K562 (cell line): ENCODE measurements around the gene SNRPA. TPM values are rescaled to one million over a fixed set of nuclear protein-coding genes. Genes with fewer than 3 reads are reported as not detected.
A peak's percentile ranks its signal among the peaks of the same experiment; 100 is the strongest.

ENCODE experiments used
- ATAC-seq: fragments of 200-7000 bp; cut with Tn5 transposase; 3 replicates; pipeline ENCODE4 v1.9.1; 2020; ENCODE audit warnings: moderate library complexity
- BruUV-seq: library from RNA; stranded (reverse); fragments of 400-500 nt; replicated peaks from 2 replicates; lab custom pipeline; 2021; lab: Mats Ljungman, UMichigan
- CTCF ChIA-PET: fragments of 300-600 bp; formaldehyde crosslinking; extraction: SDS; loops from one replicate; lab custom pipeline; 2021; ENCODE audit warnings: low intra/inter-chr PET ratio; lab: Yijun Ruan, JAX
- POLR2A ChIA-PET: fragments of 300-600, 350-650 bp; sonication (Branson Sonifier 250); formaldehyde crosslinking; extraction: SDS; loops from one replicate; lab custom pipeline; 2021; ENCODE audit warnings: antibody characterized with exemption, inconsistent platforms; lab: Yijun Ruan, JAX
- DNase-seq, 4 experiments: peaks; one replicate each; pipeline versions ENCODE4 v3.0.0 to v3.0.0-alpha.2; 2011 to 2018; ENCODE audit warnings: low spot score in 3 of 4, mixed read lengths in 3 of 4; ENCODE audit errors: extremely low read depth in 1 of 4
- FAIRE-seq: peaks from 2 replicates; lab custom pipeline; 2011; peaks lifted over from hg19 to GRCh38; lab: Jason Lieb, UNC
- H2AFZ ChIP-seq: 2 replicates; pipeline ENCODE4 v1.6.0; 2011; ENCODE audit warnings: low read depth, low read length, control low read depth, inconsistent platforms
- H3K27ac ChIP-seq: fragments of 200-600 bp; 3 replicates; pipeline ENCODE4 v1.8.0; 2011; ENCODE audit warnings: low read depth, mild to moderate bottlenecking, control low read depth, inconsistent platforms, low read length, moderate library complexity, mixed read lengths; ENCODE audit errors: extremely low read depth
- H3K27me3 ChIP-seq, 2 experiments: fragments of 300-600 bp in 1 of 2; 2 replicates in 1 of 2; 3 replicates in 1 of 2; pipeline versions ENCODE4 v1.6.0 to v1.8.0; 2011; ENCODE audit warnings: inconsistent platforms in 2 of 2, low read length in 2 of 2, mild to moderate bottlenecking in 1 of 2, mixed read lengths in 1 of 2, moderate library complexity in 1 of 2; ENCODE audit not compliant: control insufficient read depth in 2 of 2, insufficient read depth in 2 of 2
- H3K36me3 ChIP-seq: fragments of 300-600 bp; 3 replicates; pipeline ENCODE4 v1.8.0; 2011; ENCODE audit warnings: mild to moderate bottlenecking, low read length, inconsistent platforms; ENCODE audit not compliant: control insufficient read depth, insufficient read depth
- H3K4me1 ChIP-seq, 2 experiments: fragments of 200-600 bp in 1 of 2; replicated peaks in 1 of 2; 2 replicates in 1 of 2; 3 replicates in 1 of 2; pipeline versions ENCODE4 v1.5.1 to v1.8.0; 2011; ENCODE audit warnings: inconsistent platforms in 2 of 2, low read length in 2 of 2, mild to moderate bottlenecking in 1 of 2, mixed read lengths in 1 of 2, moderate library complexity in 1 of 2; ENCODE audit not compliant: control insufficient read depth in 2 of 2, insufficient read depth in 2 of 2
- H3K4me2 ChIP-seq: 2 replicates; pipeline ENCODE4 v1.6.1; 2011; ENCODE audit warnings: low read length, control low read depth, inconsistent platforms, mixed read lengths; ENCODE audit not compliant: insufficient read depth
- H3K4me3 ChIP-seq: fragments of 200-600 bp; sonication (generic), shearing (Covaris generic); 2 replicates; pipeline ENCODE4 v1.5.1; 2016; ENCODE audit warnings: control low read depth, inconsistent platforms
- H3K79me2 ChIP-seq: fragments of 200-600 bp; 3 replicates; pipeline ENCODE4 v1.8.0; 2011; ENCODE audit warnings: low read length, inconsistent platforms; ENCODE audit not compliant: control insufficient read depth, insufficient read depth
- H3K9ac ChIP-seq, 2 experiments: 2 replicates each; pipeline versions ENCODE4 v1.6.0 to v1.6.1; 2011; ENCODE audit warnings: low read depth in 2 of 2, low read length in 2 of 2, control low read depth in 1 of 2, inconsistent platforms in 1 of 2, mild to moderate bottlenecking in 1 of 2, mixed read lengths in 1 of 2; ENCODE audit not compliant: insufficient read depth in 1 of 2
- H3K9me1 ChIP-seq: one replicate; pipeline ENCODE4 v1.6.0; 2011; ENCODE audit warnings: inconsistent platforms, mild to moderate bottlenecking, low read length, moderate library complexity; ENCODE audit not compliant: control insufficient read depth, insufficient read depth
- H3K9me3 ChIP-seq: replicated peaks from 2 replicates; pipeline ENCODE4 v1.5.1; 2011; ENCODE audit warnings: low read depth, low read length, inconsistent platforms; ENCODE audit not compliant: control insufficient read depth, insufficient read depth
- H4K20me1 ChIP-seq: replicated peaks from 2 replicates; pipeline ENCODE4 v1.6.1; 2011; ENCODE audit warnings: low read length, inconsistent platforms, mixed read lengths; ENCODE audit not compliant: control insufficient read depth, insufficient read depth
- ETV5 ChIP-seq: sonication (generic); formaldehyde crosslinking; IDR thresholded peaks from 2 replicates; pipeline ENCODE4 v1.4.0; 2020; ENCODE audit warnings: low read depth, mild to moderate bottlenecking, missing genetic modification reagents
- FIP1L1 ChIP-seq: fragments of 200-400 bp; formaldehyde crosslinking; IDR thresholded peaks from 2 replicates; pipeline ENCODE4 v1.6.1; 2018; ENCODE audit warnings: mild to moderate bottlenecking, low read depth, low read length; ENCODE audit not compliant: poor library complexity, severe bottlenecking
- NR3C1 ChIP-seq: sonication (generic); formaldehyde crosslinking; IDR thresholded peaks from 2 replicates; pipeline ENCODE4 v1.8.1; 2022; ENCODE audit warnings: missing genetic modification reagents
- RBFOX2 ChIP-seq: fragments of 200-400 bp; formaldehyde crosslinking; IDR thresholded peaks from 2 replicates; pipeline ENCODE4 v1.6.1; 2017; ENCODE audit warnings: low read depth, mild to moderate bottlenecking, low read length, moderate library complexity
- WGBS: fragments of 100-300 bp; shearing (Covaris generic); methylation state at CpG from one replicate; pipeline ENCODE4 v1.1.6; 2016; ENCODE audit warnings: low coverage, mixed read lengths; ENCODE audit not compliant: insufficient coverage; ENCODE audit errors: missing lambda C conversion rate; 5-methylcytosine and 5-hydroxymethylcytosine counted together
- in situ Hi-C: fragments of 300-500 bp; cut with MboI; formaldehyde crosslinking; loops from 4 replicates; pipeline ENCODE4 v1.15.0; 2018; ENCODE audit warnings: inconsistent platforms, mixed read lengths
- intact Hi-C: fragments of 100-400 bp; cut with micrococcal nuclease; formaldehyde crosslinking; loops from 2 replicates; pipeline ENCODE4 v1.14.2; 2022
- polyA plus RNA-seq, 8 experiments: library from polyadenylated mRNA; depleted of rRNA in 4 of 8; stranded (reverse) in 5 of 8; unstranded in 3 of 8; fragments of >200 nt; fragmentation: Nextera tagmentation in 2 of 8; fragmentation: Illumina TruSeq in 1 of 8; extraction: Ambion mirVana in 2 of 8; extraction: Trizol in 1 of 8; gene quantifications; 2 replicates each; pipeline versions ENCODE4 v1.2.1 to v1.2.3, GENCODE V29; 2011 to 2014; ENCODE audit warnings: inconsistent platforms in 1 of 8, missing spikeins in 1 of 8
- total RNA-seq, 7 experiments: library from RNA; depleted of rRNA in 6 of 7; stranded (reverse); fragments of >200 nt in 6 of 7; fragmentation: Illumina TruSeq in 2 of 7; extraction: Trizol in 2 of 7; gene quantifications; 2 replicates each; pipeline versions ENCODE4 v1.2.1 to v1.2.3, GENCODE V29; 2011 to 2021; ENCODE audit warnings: low replicate concordance in 1 of 7

Gene SNRPA
- total and polyA plus RNA-seq, 9 of the 15 experiments (the other 6 are each of a cell fraction or from before 2014, with no cell fraction given), result 16.3 to 311 (median 193) TPM

DNA sequence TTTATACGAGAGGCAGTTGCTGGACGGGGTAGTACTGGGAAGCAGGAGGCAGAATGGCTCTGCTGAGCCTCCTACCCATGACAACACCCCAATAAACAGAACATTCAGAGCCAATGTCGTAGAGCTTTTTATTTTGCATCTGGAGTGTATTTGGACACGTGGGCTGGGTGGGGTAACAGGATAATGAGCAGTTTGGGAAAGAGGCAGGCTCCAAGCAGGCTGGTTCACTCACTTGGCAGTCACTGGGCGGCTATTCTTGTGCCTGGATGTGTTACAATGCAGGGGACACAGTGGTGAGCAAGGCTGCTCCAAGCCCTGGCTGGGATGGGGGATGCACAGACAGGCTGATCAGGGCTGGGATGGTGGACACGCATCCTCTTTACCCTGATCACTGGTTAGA is 10.3 kb upstream of the SNRPA start:
- Histone ChIP-seq H3K79me2 (no peaks in the 10 kb centered on the region), H3K9me3 (no peaks in the 10 kb centered on the region), H3K27ac (no peak overlapping the region), H3K4me2 (no peak overlapping the region), H3K36me3 (peaks cover 36% of the 10 kb centered on the region; the same call in 2 of the 3 replicates), H3K27me3 (no peaks in the 10 kb centered on the region), H3K9me1 (no peaks in the 10 kb centered on the region), H3K4me3 (no peak overlapping the region), H2AFZ (no peak overlapping the region), H3K4me1 (peaks cover 0 to 42% of the 10 kb centered on the region in 2 experiments; a peak in 3 of 5 replicates), H3K9ac (peak overlapping the region in 1 of 2 experiments; percentile 84; a peak in 1 of 4 replicates), H4K20me1 (0 out of 2 replicates have a peak, but pooled peaks cover 3% of the 10 kb centered on the region)
- in situ Hi-C loops, result no loop called here
- intact Hi-C loops, result loop anchor here (5.0 kb wide), 1 partner anchor 78 kb away; no protein-coding TSS in a partner anchor
- DNase-seq, result no peak
- POLR2A ChIA-PET, result interaction anchor here (0.5 to 2.0 kb wide), 6 partner anchors 9 to 410 kb away, joined by 3 to 9 read pairs (median 4); partner anchors contain the start of genes ACTMAP and SNRPA
- TF ChIP-seq ETV5 (CRISPR knock-in tag), result no peak
- no peak for TF ChIP-seq RBFOX2
- no peak for TF ChIP-seq NR3C1
- TF ChIP-seq FIP1L1, result no peak
- CTCF ChIA-PET, result no interaction called here
- no peak for ATAC-seq
- no peak for FAIRE-seq
- BruUV-seq, result no TSS peak
- 79% methylated on average over 6 of the region's 6 CpGs for WGBS
